Left colon (tissue), 2 donors: ENCODE data around the gene ZNF729. TPM values are rescaled to one million over a fixed set of nuclear protein-coding genes. Genes with fewer than 3 reads are reported as not detected.
"Not testable (repeated sequence)": the region's sequence is repeated elsewhere in the genome, so short reads cannot be mapped to it uniquely, and the experiment has no call there.

ENCODE experiments used
- ATAC-seq: fragments of 200-7000 bp; cut with Tn5 transposase; one replicate; pipeline ENCODE4 v1.9.1; 2020; ENCODE audit warnings: mild to moderate bottlenecking, moderate library complexity
- DNase-seq, 2 donors: peaks; one replicate each; pipeline ENCODE4 v3.0.0-alpha.2; 2020
- intact Hi-C, 2 donors: fragments of 100-400 bp; cut with DNase I in 1 of 2; cut with micrococcal nuclease in 1 of 2; formaldehyde crosslinking; loops; one replicate each; pipeline versions ENCODE4 v1.11.2 to v1.14.0; 2022; cut with DNase I, micrococcal nuclease
- long read RNA-seq: library from polyadenylated mRNA; unstranded; transcript quantifications from one replicate; pipeline ENCODE4 v2.0.0, GENCODE V29; 2021
- total RNA-seq, 2 donors: library from RNA; stranded (reverse); fragmentation: NEBNext Ultra II Directional; extraction: Animal tissue kit (Norgen Biotek cat#: 25700); gene quantifications; one replicate each; pipeline ENCODE4 v1.2.1, GENCODE V29; 2021
- donor health status: DM: no; HTN: no; CAD: no.
- donor health status: DM: yes; HTN: yes; CAD: no.

Gene ZNF729
- total RNA-seq: not detected
- long read RNA-seq: 0 reads

DNA sequence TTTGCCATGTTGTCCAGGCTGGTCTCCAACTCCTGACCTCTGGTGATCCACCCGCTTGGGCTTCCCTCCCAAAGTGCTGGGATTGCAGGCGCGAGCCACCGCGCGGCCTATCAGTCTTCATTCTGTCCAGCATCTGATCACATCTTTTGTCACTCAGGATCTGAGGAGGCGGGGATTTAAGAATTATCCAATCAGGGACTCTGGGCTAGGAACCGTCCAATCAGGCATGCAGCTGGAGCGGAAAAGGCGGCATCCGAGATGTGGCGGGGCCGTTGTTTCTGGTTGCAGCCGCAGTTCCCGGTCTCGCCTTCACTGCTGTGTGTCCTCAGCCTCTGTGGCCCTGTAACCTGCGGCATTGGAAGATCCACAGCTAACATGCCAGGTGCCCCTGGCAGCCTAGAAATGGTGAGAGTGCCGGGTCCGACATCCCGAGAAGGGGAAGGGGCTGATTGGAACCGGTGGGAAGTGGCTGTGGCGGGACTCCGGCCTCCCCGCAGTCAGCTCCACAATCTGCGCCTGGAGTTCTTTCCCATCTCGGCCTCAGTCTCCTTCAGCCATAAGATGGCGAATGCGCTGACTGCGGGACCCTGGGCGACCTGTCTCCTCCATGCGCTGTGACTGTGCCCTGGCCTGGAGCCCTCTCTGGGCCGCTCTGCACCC lies at the start of gene ZNF729:
ZNF729 (plus strand) TSS at position 291 of the 660 bp plus-strand sequence; CDS start at position 376, 85 bp downstream.
- ATAC-seq (no peak), DNase-seq (no peak)
- intact Hi-C loops: no loop called here

DNA sequence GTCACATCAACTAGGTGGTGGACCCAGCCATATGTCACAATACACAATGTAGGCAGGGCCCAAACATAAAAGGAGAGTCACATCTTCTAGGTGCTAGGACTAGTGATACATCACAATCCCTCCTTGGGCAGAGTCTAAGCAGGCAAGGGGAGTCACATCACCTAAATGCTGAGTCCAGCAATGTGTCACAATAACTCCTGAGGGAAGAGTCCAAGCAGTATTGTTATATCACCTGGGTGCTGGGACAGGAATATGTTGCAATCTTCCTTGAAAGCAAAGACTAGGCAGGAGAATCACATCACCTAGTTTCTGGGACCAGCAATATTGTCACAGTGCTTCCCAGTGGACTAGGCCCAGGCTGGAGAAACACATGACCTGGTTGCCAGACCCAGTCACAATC lies 29.4 kb upstream of the ZNF729 start:
- no peak for ATAC-seq
- DNase-seq: no peak

DNA sequence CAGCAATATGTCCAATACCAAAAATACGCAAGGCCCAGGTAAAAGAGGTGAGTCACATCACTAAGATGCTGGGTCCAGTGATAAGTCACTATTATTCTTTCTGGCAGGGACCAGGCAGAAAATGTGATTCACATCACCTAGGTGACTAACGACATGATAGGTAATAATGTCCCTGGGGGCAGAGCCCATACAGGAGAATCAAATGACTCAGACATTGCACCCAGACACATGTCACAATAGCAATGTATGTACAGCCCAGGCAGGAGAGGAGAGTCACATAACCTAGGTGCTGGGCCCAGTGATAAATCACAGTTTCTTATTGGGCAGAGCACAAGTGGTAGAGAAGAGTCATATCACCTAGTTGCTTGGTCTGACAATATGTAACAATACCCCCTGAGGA lies 28.9 kb upstream of the ZNF729 start:
- no peak for ATAC-seq
- intact Hi-C loops: no loop called here
- DNase-seq: no peak

More for the DNA sequence above, 29.4 kb upstream of the ZNF729 start:
- intact Hi-C loops: no loop called here

DNA sequence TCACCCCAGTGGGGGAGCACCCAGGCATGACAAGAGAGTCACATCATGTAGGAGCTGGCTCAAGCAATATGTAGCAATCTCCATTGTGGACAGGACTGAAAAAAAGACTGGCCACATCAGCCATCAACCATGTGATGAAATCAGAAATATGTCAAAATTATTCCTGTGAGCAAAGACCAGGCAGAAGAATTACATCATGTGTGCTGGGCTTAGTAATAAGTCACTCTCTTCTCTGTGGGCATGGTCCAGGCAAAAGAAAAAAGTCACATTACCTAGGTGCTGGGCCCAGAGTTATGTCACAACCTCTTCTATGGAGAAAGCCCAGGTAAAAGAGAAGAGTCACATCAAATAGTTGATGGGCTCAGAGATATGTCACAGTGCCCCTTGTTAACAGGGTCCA lies 28.3 kb upstream of the ZNF729 start:
- no peak for DNase-seq
- ATAC-seq: no peak
- intact Hi-C loops: no loop called here

DNA sequence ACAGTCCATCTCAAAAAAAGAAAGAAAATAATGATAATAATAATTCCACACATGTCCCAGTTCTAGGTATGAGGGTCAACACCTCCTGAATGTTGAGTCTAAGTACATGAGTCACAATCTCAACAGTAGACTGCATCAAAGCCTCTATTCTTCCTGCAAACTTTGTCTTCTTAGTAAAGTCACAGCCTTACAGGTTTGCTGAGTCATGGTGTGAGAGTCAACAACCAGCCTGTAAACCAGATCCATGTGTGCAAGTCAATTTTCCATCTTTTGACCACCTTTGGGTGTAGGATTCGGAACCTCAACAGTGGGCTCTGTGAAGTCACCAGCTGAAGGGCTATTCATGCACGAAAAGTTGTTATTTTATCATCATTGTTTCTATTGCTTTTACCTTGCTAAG lies 25.7 kb upstream of the ZNF729 start:
- DNase-seq (no peak), ATAC-seq (no peak)
- intact Hi-C loops: no loop called here

DNA sequence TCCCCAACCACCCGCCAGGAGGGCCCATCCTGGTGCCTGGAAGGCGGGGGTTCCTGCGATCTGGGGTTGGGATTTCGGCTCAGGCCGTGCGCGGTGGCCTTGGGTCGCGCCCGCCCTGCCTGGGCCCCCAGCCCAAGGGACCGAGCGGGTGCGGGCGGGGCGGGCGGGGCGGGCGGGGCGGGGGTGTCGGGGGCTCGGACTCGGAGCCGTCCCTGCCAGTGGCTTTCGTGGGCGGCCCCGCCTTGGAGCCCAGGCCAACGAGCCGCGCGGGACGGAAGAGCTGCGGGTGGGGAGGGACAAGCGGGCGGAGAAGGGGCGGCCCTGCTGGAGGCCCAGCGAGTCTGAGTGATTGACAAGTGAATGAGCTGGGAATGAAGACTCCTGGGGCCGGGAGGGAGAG lies 24.6 kb upstream of the ZNF729 start:
- ATAC-seq: no peak
- DNase-seq: no peak
- intact Hi-C loops: no loop called here

DNA sequence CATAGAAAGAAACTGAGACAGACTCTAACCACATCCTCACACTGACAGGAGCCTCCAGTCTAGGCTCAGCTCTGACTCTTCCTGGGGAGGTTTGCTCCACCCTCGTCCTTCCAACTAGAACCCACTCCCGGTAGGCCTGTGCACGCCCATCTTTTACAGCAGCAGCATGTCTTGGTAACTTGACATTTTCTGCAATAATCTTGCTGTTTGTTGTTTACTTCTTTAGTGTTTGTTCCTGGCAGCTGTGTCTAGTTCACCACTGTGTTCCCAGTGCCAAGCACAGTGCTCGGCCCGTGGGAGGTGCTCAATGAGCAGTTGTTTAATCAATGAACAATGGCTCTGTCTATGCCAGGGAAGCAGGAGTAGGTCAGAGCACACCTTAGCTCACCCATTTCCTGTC lies 23.1 kb upstream of the ZNF729 start:
- ATAC-seq (no peak), DNase-seq (no peak)
- intact Hi-C loops: no loop called here

DNA sequence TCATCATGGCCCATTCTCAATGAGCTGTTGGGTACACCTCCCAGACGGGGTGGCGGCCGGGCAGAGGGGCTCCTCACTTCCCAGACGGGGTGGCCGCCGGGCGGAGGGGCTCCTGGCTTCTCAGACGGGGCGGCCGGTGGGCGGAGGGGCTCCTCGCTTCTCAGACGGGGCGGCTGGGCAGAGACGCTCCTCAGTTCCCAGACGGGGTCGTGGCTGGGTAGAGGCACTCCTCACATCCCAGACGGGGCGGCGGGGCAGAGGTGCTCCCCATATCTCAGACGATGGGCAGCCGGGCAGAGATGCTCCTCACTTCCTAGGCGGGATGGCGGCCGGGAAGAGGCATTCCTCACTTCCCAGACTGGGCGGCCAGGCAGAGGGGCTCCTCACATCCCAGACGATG lies 35.3 kb downstream of the ZNF729 start:
- ATAC-seq, intact Hi-C loops, DNase-seq: not testable (repeated sequence)

DNA sequence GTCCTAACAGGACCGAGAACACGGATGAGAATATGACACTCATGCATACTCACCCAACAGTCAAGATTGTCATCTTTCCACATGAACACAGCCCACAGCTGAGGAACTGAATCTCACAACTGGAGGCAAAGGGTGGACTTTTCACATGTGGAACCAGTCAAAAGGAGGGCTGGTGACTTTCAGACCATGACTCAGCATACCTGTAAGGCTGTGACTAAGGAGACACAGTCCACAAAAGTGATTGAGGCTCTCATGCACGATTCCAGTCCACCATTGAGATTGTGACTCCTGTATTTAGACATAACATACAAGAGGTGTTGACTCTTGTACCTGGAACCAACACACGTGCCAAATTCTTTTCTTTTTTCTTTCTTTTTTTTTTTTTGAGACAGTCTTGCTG lies 40.0 kb downstream of the ZNF729 start:
- no peak for DNase-seq
- intact Hi-C loops: no loop called here
- no peak for ATAC-seq

DNA sequence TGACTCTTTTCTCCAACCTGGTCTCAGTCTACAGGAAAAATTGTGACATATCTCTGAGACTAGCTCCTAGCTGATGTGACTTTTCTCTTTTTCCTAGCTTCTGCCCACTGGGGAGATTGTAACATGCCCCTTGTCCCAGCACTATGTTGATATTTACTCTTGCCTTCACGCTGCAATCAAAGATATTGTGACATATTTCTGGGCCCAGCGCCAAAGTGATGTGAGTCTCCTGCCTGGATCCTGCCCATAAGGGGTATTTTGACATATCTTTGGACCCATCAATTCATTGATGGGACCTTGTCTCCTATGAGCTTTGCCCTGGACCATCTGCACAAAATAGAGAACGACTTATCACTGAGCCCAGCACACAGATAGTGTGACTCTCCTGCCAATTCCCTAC lies 41.1 kb downstream of the ZNF729 start:
- DNase-seq (no peak), ATAC-seq (no peak)
- intact Hi-C loops: no loop called here

DNA sequence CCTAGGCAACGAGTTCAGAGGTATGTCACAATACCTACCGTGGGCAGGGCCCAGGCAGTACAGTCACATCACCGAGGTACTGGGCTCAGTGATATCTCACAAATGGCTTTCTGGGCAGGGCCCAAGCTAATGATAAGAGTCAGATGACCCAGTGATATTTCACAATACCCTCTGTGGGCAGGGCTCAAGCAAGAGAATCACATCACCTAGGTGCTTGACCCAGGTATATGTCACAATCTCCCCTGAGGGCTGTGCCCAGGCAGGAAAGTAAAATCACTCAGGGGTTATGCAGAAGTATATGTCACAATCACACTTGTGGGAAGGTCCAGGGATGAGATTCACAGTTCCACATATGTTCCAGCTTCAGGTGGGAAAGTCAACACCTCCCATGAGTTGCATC lies 45.3 kb downstream of the ZNF729 start:
- no peak for DNase-seq
- ATAC-seq: no peak
- intact Hi-C loops: no loop called here

DNA sequence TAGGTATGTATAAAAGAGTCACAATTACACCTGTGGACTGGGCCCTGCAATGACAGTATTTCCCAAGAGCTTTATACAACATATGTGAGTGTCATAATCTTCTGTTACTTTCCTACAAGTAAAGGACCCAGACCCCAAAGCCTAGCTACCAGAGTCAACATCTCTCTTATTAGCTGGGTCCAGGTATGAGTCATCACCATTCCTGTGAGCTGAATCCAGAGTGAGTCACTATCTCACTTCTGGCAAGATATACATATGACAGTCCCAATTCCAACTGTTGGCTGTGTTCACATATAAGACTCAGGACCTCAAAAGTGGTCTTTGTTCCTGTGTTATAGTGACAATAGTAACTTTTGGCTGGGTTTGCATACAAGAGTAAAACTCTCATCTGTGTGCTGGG lies 46.7 kb downstream of the ZNF729 start:
- ATAC-seq (no peak), DNase-seq (no peak)
- intact Hi-C loops: no loop called here

DNA sequence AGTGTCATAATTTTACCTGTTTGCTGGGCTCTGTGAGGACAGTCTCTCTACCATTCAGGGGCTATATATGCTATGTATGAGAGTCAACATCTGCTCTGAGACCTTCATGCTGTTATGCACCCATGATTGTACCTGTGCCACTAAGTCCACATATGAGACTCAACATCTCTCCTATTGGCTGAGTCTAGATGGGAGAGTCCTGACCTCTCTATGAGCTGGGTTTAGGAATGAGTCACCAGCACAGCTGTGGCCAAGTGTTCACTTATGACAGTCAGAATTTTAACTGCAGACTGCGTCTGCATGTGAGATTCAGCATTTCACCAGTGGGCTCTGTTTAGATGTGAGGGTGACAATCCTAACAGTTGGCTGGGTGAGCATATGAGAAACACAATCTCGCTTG lies 49.5 kb downstream of the ZNF729 start:
- intact Hi-C loops: no loop called here
- no peak for DNase-seq
- ATAC-seq: no peak

DNA sequence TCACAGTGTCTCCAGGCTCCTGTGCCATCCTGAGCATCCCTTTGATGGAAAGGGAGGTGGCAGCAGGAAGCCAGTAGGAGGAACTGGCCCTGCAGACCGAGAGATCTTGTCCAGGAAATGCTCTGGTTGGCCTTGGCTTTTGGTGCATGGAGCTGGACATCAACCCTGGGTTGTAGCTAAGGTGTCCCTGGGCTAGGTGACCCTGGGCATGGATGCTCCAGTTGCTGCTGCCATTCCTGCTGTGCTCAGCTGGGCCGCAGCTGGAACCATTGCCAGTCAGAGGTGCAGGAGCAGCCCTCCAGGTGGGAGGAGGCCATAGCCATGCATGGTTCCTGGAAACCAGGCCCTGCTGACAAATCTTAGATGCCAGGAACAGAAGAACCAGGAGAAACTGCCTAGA lies 68.4 kb downstream of the ZNF729 start:
- intact Hi-C loops: no loop called here
- ATAC-seq (no peak), DNase-seq (no peak)

Other genes with a start within 250 kb of the ZNF729 start
- gene ZNF257, start 234.0 kb upstream of the ZNF729 start, total RNA-seq: under 1 TPM; 0.82 to 0.95 TPM
- under 1 TPM; 0.15 to 0.67 TPM for gene ZNF676, start 89.5 kb upstream of the ZNF729 start, total RNA-seq
- not detected for gene ZNF98, start 135.9 kb downstream of the ZNF729 start, total RNA-seq